ENCODE results near the gene ZBTB16. TPM values are rescaled to one million over a fixed set of nuclear protein-coding genes. Genes with fewer than 3 reads are reported as not detected.

The ZBTB16 gene
- total and polyA plus RNA-seq, 2 experiments from 2014 or later: 0.29 to 1.4 TPM

- TF ChIP-seq, protein P1, sequence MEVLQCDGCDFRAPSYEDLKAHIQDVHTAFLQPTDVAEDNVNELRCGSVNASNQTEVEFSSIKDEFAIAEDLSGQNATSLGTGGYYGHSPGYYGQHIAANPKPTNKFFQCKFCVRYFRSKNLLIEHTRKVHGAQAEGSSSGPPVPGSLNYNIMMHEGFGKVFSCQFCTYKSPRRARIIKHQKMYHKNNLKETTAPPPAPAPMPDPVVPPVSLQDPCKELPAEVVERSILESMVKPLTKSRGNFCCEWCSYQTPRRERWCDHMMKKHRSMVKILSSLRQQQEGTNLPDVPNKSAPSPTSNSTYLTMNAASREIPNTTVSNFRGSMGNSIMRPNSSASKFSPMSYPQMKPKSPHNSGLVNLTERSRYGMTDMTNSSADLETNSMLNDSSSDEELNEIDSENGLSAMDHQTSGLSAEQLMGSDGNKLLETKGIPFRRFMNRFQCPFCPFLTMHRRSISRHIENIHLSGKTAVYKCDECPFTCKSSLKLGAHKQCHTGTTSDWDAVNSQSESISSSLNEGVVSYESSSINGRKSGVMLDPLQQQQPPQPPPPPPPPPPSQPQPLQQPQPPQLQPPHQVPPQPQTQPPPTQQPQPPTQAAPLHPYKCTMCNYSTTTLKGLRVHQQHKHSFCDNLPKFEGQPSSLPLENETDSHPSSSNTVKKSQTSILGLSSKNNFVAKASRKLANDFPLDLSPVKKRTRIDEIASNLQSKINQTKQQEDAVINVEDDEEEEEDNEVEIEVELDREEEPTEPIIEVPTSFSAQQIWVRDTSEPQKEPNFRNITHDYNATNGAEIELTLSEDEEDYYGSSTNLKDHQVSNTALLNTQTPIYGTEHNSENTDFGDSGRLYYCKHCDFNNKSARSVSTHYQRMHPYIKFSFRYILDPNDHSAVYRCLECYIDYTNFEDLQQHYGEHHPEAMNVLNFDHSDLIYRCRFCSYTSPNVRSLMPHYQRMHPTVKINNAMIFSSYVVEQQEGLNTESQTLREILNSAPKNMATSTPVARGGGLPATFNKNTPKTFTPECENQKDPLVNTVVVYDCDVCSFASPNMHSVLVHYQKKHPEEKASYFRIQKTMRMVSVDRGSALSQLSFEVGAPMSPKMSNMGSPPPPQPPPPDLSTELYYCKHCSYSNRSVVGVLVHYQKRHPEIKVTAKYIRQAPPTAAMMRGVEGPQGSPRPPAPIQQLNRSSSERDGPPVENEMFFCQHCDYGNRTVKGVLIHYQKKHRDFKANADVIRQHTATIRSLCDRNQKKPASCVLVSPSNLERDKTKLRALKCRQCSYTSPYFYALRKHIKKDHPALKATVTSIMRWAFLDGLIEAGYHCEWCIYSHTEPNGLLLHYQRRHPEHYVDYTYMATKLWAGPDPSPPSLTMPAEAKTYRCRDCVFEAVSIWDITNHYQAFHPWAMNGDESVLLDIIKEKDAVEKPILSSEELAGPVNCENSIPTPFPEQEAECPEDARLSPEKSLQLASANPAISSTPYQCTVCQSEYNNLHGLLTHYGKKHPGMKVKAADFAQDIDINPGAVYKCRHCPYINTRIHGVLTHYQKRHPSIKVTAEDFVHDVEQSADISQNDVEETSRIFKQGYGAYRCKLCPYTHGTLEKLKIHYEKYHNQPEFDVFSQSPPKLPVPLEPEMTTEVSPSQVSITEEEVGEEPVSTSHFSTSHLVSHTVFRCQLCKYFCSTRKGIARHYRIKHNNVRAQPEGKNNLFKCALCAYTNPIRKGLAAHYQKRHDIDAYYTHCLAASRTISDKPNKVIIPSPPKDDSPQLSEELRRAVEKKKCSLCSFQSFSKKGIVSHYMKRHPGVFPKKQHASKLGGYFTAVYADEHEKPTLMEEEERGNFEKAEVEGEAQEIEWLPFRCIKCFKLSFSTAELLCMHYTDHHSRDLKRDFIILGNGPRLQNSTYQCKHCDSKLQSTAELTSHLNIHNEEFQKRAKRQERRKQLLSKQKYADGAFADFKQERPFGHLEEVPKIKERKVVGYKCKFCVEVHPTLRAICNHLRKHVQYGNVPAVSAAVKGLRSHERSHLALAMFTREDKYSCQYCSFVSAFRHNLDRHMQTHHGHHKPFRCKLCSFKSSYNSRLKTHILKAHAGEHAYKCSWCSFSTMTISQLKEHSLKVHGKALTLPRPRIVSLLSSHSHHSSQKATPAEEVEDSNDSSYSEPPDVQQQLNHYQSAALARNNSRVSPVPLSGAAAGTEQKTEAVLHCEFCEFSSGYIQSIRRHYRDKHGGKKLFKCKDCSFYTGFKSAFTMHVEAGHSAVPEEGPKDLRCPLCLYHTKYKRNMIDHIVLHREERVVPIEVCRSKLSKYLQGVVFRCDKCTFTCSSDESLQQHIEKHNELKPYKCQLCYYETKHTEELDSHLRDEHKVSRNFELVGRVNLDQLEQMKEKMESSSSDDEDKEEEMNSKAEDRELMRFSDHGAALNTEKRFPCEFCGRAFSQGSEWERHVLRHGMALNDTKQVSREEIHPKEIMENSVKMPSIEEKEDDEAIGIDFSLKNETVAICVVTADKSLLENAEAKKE (CRISPR knock-in tag; IDR thresholded peaks at IDR 0.05): no peak
- no peak for TF ChIP-seq ZNF114 (CRISPR knock-in tag; IDR thresholded peaks at IDR 0.05)
- no peak for TF ChIP-seq ZNF331 (CRISPR knock-in tag; IDR thresholded peaks at IDR 0.05; ENCODE audit: low read depth)
- TF ChIP-seq JUNB (IDR thresholded peaks at IDR 0.05; ENCODE audit: unreplicated experiment): no peak
- no peak for TF ChIP-seq EZH2 (IDR thresholded peaks at IDR 0.05; ENCODE audit: low read depth, unreplicated experiment)
- no peak for TF ChIP-seq NANOG (IDR thresholded peaks at IDR 0.05; ENCODE audit: borderline replicate concordance)
- no peak for TF ChIP-seq EZH2phosphoT487 (IDR thresholded peaks at IDR 0.05; ENCODE audit: unreplicated experiment)
- no peak for TF ChIP-seq STAT1 (IDR thresholded peaks at IDR 0.05; ENCODE audit: unreplicated experiment)
These were observed 202.3 kb downstream of the ZBTB16 start (continued) for GRCh38 chr11:114261791-114262190.

- H3K4me1 ChIP-seq (ENCODE audit: insufficient read depth): peaks cover 5% of the 10 kb centered on the region
- no peak overlapping the region for H3K4me3 Mint-ChIP-seq
- H2AFZ ChIP-seq: peak overlapping the region; percentile 77; the same call in 1 of the 2 replicates
- ATAC-seq (peak; percentile 73), DNase-seq (ENCODE audit: low spot score) (peak; percentile 72)
- H3K27me3 ChIP-seq (ENCODE audit: insufficient read depth): no peaks in the 10 kb centered on the region
- no peak for TF ChIP-seq NANOG (IDR thresholded peaks at IDR 0.05; ENCODE audit: borderline replicate concordance)
- TF ChIP-seq, protein P2, sequence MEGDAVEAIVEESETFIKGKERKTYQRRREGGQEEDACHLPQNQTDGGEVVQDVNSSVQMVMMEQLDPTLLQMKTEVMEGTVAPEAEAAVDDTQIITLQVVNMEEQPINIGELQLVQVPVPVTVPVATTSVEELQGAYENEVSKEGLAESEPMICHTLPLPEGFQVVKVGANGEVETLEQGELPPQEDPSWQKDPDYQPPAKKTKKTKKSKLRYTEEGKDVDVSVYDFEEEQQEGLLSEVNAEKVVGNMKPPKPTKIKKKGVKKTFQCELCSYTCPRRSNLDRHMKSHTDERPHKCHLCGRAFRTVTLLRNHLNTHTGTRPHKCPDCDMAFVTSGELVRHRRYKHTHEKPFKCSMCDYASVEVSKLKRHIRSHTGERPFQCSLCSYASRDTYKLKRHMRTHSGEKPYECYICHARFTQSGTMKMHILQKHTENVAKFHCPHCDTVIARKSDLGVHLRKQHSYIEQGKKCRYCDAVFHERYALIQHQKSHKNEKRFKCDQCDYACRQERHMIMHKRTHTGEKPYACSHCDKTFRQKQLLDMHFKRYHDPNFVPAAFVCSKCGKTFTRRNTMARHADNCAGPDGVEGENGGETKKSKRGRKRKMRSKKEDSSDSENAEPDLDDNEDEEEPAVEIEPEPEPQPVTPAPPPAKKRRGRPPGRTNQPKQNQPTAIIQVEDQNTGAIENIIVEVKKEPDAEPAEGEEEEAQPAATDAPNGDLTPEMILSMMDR (conservative IDR thresholded peaks at IDR 0.05; ENCODE audit: low read depth in 2 of 2): peak; percentile 63 to 84
- H3F3A ChIP-seq (replicated peaks; ENCODE audit: low read depth): no peaks in the 10 kb centered on the region
- no peaks in the 10 kb centered on the region for H3K9me3 Mint-ChIP-seq
- no peaks in the 10 kb centered on the region for H4K20me1 ChIP-seq (replicated peaks; ENCODE audit: insufficient read depth)
- no peaks in the 10 kb centered on the region for H3K79me2 ChIP-seq (replicated peaks; ENCODE audit: insufficient read depth)
- no peaks in the 10 kb centered on the region for H3K9me2 ChIP-seq (ENCODE audit: insufficient read depth)
- no peak overlapping the region for H3K27ac Mint-ChIP-seq
- no peak overlapping the region for H3K4me3 ChIP-seq
- H3K36me3 ChIP-seq (ENCODE audit: insufficient read depth): no peaks in the 10 kb centered on the region
- peaks cover 5% of the 10 kb centered on the region for H3K27me3 Mint-ChIP-seq (ENCODE audit: insufficient read depth, low read depth, poor library complexity)
- H3K36me3 Mint-ChIP-seq (ENCODE audit: low read depth): no peaks in the 10 kb centered on the region
- H3K27ac ChIP-seq (ENCODE audit: low read depth): no peak overlapping the region
- no peak overlapping the region for H3K4me2 ChIP-seq
- peaks cover 8% of the 10 kb centered on the region; the same call in 2 of the 3 replicates for H3K4me1 Mint-ChIP-seq
These were observed 203.4 kb downstream of the ZBTB16 start for GRCh38 chr11:114262681-114263512.

Measured in GM23338 (cell line).